Measurements from ENCODE around the gene DCP2.
"Not testable (repeated sequence)": the region's sequence is repeated elsewhere in the genome, so short reads cannot be mapped to it uniquely, and the experiment has no call there.

DCP2 gene

DNA sequence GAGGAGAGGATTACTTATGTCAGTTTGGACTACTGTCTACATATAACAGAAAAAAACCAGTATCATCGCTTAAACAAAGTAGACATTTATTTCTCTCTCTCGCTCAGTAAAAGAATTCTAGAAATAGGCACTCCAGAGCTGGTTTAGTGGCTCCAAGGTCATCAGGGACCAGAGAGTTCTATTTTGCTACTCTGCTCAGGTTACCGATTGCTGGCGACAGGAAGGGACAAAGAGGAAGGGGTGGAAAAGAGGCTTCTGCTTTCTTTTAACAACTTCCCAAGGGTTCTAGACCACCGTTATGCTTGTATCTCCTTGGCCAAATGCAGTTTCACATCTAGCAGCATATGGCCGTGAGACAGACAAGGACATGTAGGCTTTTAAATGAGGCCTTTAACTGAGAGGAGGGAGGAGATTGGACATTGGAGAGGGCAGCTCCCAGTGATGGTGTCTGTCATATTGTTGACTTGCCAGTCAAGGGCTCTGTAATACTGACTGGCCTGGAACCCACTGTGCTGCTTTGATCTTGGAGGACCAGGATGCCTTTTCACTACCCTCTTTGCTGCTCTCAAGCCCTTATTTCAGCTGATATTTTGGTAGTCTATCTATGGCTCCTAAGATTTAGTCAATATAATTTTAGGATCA lies 15.6 kb upstream of the DCP2 start:
- no peak for DNase-seq
- H3K36me3 ChIP-seq = no peaks in the 10 kb centered on the region
- H3K4me3 ChIP-seq (ENCODE audit: low read depth, low read length) = no peak overlapping the region
- H3K9me3 ChIP-seq = no peaks in the 10 kb centered on the region
- peaks cover 17% of the 10 kb centered on the region for H3K4me1 ChIP-seq
- TF ChIP-seq CTCF (IDR thresholded peaks at IDR 0.05; ENCODE audit: low read depth, low read length) = no peak
- H3K27me3 ChIP-seq = no peaks in the 10 kb centered on the region

- H3K27me3 ChIP-seq; H3K9me3 ChIP-seq; DNase-seq; H3K4me3 ChIP-seq (ENCODE audit: low read depth, low read length); H3K4me1 ChIP-seq; H3K36me3 ChIP-seq: not testable (repeated sequence)
These were observed 13.2 kb upstream of the DCP2 start for GRCh38 chr5:112963374-112963733.

DNA sequence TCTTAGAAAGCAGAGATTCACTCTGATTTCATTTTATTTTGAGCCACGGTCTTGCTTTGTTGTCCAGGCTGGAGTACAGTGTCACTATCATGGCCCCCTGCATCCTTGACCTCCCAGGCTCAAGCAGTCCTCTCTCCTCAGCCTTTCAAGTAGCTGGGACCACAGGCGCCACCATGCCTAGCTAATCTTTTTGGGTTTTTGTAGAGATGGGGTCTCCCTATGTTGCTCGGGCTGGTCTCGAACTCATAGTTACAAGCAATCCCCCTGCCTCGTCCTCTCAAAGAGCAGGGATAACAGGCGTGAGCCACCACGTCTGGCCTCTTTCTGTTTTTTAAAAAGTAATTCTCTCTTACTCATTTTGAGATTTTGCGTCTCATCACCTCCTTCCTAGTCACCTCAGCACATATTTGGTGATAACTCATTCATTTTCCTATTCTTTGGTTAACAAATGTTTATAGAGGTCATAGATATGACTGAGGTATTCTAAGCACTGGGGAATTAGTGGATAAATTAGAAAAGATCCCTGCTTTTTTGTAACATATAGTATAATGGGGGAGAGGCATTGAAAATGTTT lies 10.8 kb upstream of the DCP2 start:
- Histone ChIP-seq H3K36me3 (no peaks in the 10 kb centered on the region), H3K4me1 (peaks cover 8% of the 10 kb centered on the region), H3K9me3 (no peaks in the 10 kb centered on the region), H3K27me3 (no peaks in the 10 kb centered on the region), H3K4me3 (ENCODE audit: low read depth, low read length) (no peak overlapping the region)
- DNase-seq = no peak
- no peak for TF ChIP-seq CTCF (IDR thresholded peaks at IDR 0.05; ENCODE audit: low read depth, low read length)

GRCh38 chr5:112967520-112968083 lies 9.0 kb upstream of the DCP2 start:
- H3K27me3 ChIP-seq = no peaks in the 10 kb centered on the region
- peaks cover 8% of the 10 kb centered on the region for H3K4me1 ChIP-seq
- no peaks in the 10 kb centered on the region for H3K36me3 ChIP-seq
- H3K9me3 ChIP-seq = no peaks in the 10 kb centered on the region
- DNase-seq = no peak
- H3K4me3 ChIP-seq (ENCODE audit: low read depth, low read length) = no peak overlapping the region
- TF ChIP-seq CTCF (IDR thresholded peaks at IDR 0.05; ENCODE audit: low read depth, low read length) = no peak

DNA sequence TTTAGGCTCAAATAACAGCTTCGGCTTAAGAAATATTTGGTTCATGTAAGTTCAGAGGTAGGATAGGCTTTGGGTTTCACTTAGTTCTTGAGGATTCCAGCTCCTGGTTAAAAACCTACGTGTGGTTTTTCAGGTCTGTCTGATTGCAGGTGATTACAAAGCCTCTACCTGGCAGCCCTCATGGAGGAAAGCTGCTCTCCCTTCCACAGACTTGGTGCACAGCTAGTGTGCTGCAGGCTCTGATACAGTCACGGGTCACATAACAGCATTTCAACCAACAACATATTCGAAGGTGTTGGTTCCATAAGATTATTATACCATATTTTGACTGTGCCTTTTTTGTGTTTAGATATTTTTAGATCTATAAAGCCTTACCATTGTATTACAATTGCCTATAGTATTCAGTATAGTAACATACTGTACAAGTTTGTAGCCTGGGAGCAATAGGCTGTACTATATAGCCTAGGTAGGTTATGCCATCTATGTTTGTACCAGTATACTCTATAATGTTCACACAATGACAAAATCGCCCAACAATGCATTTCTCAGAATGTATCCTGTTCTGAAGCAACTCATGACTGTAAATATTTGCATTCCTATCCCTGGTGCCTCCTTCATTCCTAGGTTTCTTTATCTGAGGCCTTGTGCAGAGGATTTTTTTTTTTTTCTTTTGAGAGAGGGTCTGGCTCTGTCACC lies 8.0 kb upstream of the DCP2 start:
- H3K4me1 ChIP-seq = peaks cover 6% of the 10 kb centered on the region
- no peaks in the 10 kb centered on the region for H3K36me3 ChIP-seq
- H3K9me3 ChIP-seq = no peaks in the 10 kb centered on the region
- no peak for DNase-seq
- no peak overlapping the region for H3K4me3 ChIP-seq (ENCODE audit: low read depth, low read length)
- TF ChIP-seq CTCF (IDR thresholded peaks at IDR 0.05; ENCODE audit: low read depth, low read length) = no peak
- H3K27me3 ChIP-seq = no peaks in the 10 kb centered on the region

GRCh38 chr5:112971276-112971675 lies 5.3 kb upstream of the DCP2 start:
- H3K27me3 ChIP-seq = no peaks in the 10 kb centered on the region
- DNase-seq = no peak
- TF ChIP-seq CTCF (IDR thresholded peaks at IDR 0.05; ENCODE audit: low read depth, low read length) = no peak
- no peaks in the 10 kb centered on the region for H3K9me3 ChIP-seq
- no peak overlapping the region for H3K4me3 ChIP-seq (ENCODE audit: low read depth, low read length)
- H3K4me1 ChIP-seq = no peaks in the 10 kb centered on the region; the same call in 1 of the 2 replicates
- no peaks in the 10 kb centered on the region for H3K36me3 ChIP-seq
